Measurements from ENCODE around the gene ATF6. TPM values are rescaled to one million over a fixed set of nuclear protein-coding genes. Genes with fewer than 3 reads are reported as not detected.

Gene ATF6
- total and polyA plus RNA-seq, 2 of the 8 experiments (the other 6 are each of a cell fraction or from before 2014, with no cell fraction given), result 4.6 to 10.0 TPM

DNA sequence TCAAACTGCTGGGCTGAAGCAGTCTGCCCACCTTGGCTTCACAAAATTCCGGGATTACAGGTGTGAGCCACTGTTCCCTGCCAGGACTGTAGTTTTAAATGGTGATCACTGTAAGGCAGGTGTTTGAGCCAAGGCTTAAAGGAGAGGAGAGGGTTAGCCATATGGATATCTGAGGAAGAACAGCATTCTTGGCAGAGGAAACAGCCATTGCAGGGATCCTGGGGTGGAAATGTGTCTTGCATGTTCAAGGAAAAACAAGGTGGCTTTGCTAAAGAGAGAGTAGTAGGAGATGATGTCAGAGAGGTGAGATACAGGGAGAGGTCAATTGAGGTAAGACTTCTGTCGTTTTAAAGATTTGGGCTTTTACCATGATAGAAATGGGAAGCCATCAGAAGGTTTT lies 73.5 kb downstream of the ATF6 start (continued):
- TF ChIP-seq, protein P1, sequence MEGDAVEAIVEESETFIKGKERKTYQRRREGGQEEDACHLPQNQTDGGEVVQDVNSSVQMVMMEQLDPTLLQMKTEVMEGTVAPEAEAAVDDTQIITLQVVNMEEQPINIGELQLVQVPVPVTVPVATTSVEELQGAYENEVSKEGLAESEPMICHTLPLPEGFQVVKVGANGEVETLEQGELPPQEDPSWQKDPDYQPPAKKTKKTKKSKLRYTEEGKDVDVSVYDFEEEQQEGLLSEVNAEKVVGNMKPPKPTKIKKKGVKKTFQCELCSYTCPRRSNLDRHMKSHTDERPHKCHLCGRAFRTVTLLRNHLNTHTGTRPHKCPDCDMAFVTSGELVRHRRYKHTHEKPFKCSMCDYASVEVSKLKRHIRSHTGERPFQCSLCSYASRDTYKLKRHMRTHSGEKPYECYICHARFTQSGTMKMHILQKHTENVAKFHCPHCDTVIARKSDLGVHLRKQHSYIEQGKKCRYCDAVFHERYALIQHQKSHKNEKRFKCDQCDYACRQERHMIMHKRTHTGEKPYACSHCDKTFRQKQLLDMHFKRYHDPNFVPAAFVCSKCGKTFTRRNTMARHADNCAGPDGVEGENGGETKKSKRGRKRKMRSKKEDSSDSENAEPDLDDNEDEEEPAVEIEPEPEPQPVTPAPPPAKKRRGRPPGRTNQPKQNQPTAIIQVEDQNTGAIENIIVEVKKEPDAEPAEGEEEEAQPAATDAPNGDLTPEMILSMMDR (IDR thresholded peaks at IDR 0.05; ENCODE audit: control extremely low read depth in 1 of 3, insufficient read depth in 1 of 3, low read depth in 1 of 3, low read length in 3 of 3), result no peak
- no peak for TF ChIP-seq NANOG (IDR thresholded peaks at IDR 0.05; ENCODE audit: insufficient read depth, low read depth, low read length, poor library complexity, severe bottlenecking)
- no peak for TF ChIP-seq HDAC6 (IDR thresholded peaks at IDR 0.05; ENCODE audit: low read depth, low read length)

Data from H1 (cell line).